Measurements from ENCODE around the gene CRYL1. TPM values are rescaled to one million over a fixed set of nuclear protein-coding genes. Genes with fewer than 3 reads are reported as not detected.

Gene CRYL1
- total and polyA plus RNA-seq, 2 of the 4 experiments (the other 2 are of a cell fraction) = 11.7 to 16.4 TPM

- Histone ChIP-seq H2BK5ac (ENCODE audit: low read depth, low read length, poor library complexity, severe bottlenecking) (no peak overlapping the region), H3K4me3 (ENCODE audit: insufficient read depth, low read depth, low read length) (no peak overlapping the region), H3K4me1 (ENCODE audit: control insufficient read depth, insufficient read depth, low read length) (no peaks in the 10 kb centered on the region), H3K56ac (ENCODE audit: extremely low read depth, insufficient read depth, low read length) (no peak overlapping the region), H3K14ac (replicated peaks; ENCODE audit: low read depth, low read length) (no peak overlapping the region), H2BK15ac (ENCODE audit: low read depth, low read length) (no peak overlapping the region), H3K23ac (ENCODE audit: low read depth, low read length) (no peak overlapping the region), H3K27ac (ENCODE audit: insufficient read depth, low read length) (no peak overlapping the region), H4K8ac (ENCODE audit: low read depth in 2 of 2, low read length in 2 of 2) (no peak overlapping the region), H2BK20ac (ENCODE audit: low read depth, low read length) (no peak overlapping the region), H3K36me3 (ENCODE audit: control insufficient read depth, insufficient read depth, low read length) (no peaks in the 10 kb centered on the region), H2BK120ac (ENCODE audit: low read depth, low read length) (no peak overlapping the region), H2AK5ac (ENCODE audit: low read depth, low read length) (no peak overlapping the region), H4K91ac (ENCODE audit: insufficient read depth, low read depth, low read length) (no peak overlapping the region), H2AFZ (replicated peaks; ENCODE audit: low read length, poor library complexity) (no peak overlapping the region), H4K5ac (ENCODE audit: low read depth, low read length) (no peak overlapping the region), H3K9me3 (ENCODE audit: control insufficient read depth, insufficient read depth, low read length) (no peaks in the 10 kb centered on the region), H4K20me1 (ENCODE audit: insufficient read depth, low read length) (no peaks in the 10 kb centered on the region), H3K18ac (ENCODE audit: low read depth, low read length) (no peak overlapping the region), H2AK9ac (replicated peaks; ENCODE audit: low read depth, low read length, poor library complexity) (no peak overlapping the region), H3K4ac (ENCODE audit: low read depth, low read length) (no peak overlapping the region), H3K9me1 (ENCODE audit: insufficient read depth, low read length) (no peaks in the 10 kb centered on the region; the same call in 1 of the 2 replicates), H3K4me2 (ENCODE audit: low read depth, low read length) (no peak overlapping the region), H3K27me3 (ENCODE audit: control insufficient read depth, insufficient read depth, low read length) (no peaks in the 10 kb centered on the region; the same call in 1 of the 2 replicates), H3K79me1 (ENCODE audit: low read depth in 1 of 2, low read length in 2 of 2) (no peaks in the 10 kb centered on the region), H3K9ac (ENCODE audit: low read depth, low read length) (no peak overlapping the region)
- CTCF ChIA-PET = interaction anchor here (0.5 kb wide), 1 partner anchor 711 kb away, joined by 3 read pairs; no protein-coding TSS in a partner anchor
- intact Hi-C loops (cut with micrococcal nuclease) (no loop called here), in situ Hi-C loops (cut with MboI; ENCODE audit: low sequenced_read_pairs) (no loop called here), dilution Hi-C loops (cut with HindIII; ENCODE audit: low sequenced_read_pairs, unreplicated experiment) (no loop called here)
- ATAC-seq (ENCODE audit: low read depth) (no peak), DNase-seq (no peak)
- TF ChIP-seq RFX5 (IDR thresholded peaks at IDR 0.05; ENCODE audit: low read depth, low read length) = no peak
- TF ChIP-seq BHLHE40 (IDR thresholded peaks at IDR 0.05; ENCODE audit: low read depth, low read length) = no peak
- TF ChIP-seq POLR2A (IDR thresholded peaks at IDR 0.05; ENCODE audit: low read depth, low read length) = no peak
- no peak for TF ChIP-seq FOS (IDR thresholded peaks at IDR 0.05; ENCODE audit: low read depth, low read length)
- no peak for TF ChIP-seq MAFK (IDR thresholded peaks at IDR 0.05; ENCODE audit: low read depth, low read length)
- TF ChIP-seq CHD1 (IDR thresholded peaks at IDR 0.05; ENCODE audit: low read depth, low read length) = no peak
- no peak for TF ChIP-seq RAD21 (IDR thresholded peaks at IDR 0.05; ENCODE audit: low read length)
- no peak for TF ChIP-seq SMC3 (IDR thresholded peaks at IDR 0.05; ENCODE audit: low read depth, low read length)
- no peak for TF ChIP-seq CEBPB (IDR thresholded peaks at IDR 0.05; ENCODE audit: low read depth, low read length)
- TF ChIP-seq CTCF (conservative IDR thresholded peaks at IDR 0.05; ENCODE audit: low read depth, low read length) = no peak
- no peak for TF ChIP-seq USF2 (IDR thresholded peaks at IDR 0.05; ENCODE audit: low read depth, low read length)
- no peak for TF ChIP-seq MAZ (IDR thresholded peaks at IDR 0.05; ENCODE audit: borderline replicate concordance, low read depth, low read length)
- TF ChIP-seq NFE2L2 (IDR thresholded peaks at IDR 0.05; ENCODE audit: low read depth, low read length) = no peak
- TF ChIP-seq MXI1 (IDR thresholded peaks at IDR 0.05; ENCODE audit: borderline replicate concordance, low read depth, low read length) = no peak
- 90% methylated on average over 3 of the region's 6 CpGs; no CpG with 5 or more reads in 1 of the 2 experiments for WGBS, 2 experiments (ENCODE audit: extremely low coverage in 2 of 2, insufficient read length in 1 of 2)
- POLR2A ChIA-PET (ENCODE audit: unreplicated experiment) = no interaction called here
- BruUV-seq (replicated peaks) = no TSS peak
Measured at GRCh38 chr13:20438801-20439200, 86.9 kb downstream of the CRYL1 start.
